AG09319 (cell line): Measurements from ENCODE around the gene WASF3.

Experiments
- DNase-seq: peaks from one replicate; pipeline ENCODE4 v3.0.0-alpha.2; 2010; ENCODE audit warnings: low read depth; ENCODE audit errors: extremely low read depth
- TF ChIP-seq, protein P1 (sequence below): IDR thresholded peaks from 2 replicates; pipeline ENCODE4 v1.5.1; 2011; ENCODE audit warnings: low read depth, mild to moderate bottlenecking, inconsistent platforms, low read length, moderate library complexity

WASF3 gene

DNA sequence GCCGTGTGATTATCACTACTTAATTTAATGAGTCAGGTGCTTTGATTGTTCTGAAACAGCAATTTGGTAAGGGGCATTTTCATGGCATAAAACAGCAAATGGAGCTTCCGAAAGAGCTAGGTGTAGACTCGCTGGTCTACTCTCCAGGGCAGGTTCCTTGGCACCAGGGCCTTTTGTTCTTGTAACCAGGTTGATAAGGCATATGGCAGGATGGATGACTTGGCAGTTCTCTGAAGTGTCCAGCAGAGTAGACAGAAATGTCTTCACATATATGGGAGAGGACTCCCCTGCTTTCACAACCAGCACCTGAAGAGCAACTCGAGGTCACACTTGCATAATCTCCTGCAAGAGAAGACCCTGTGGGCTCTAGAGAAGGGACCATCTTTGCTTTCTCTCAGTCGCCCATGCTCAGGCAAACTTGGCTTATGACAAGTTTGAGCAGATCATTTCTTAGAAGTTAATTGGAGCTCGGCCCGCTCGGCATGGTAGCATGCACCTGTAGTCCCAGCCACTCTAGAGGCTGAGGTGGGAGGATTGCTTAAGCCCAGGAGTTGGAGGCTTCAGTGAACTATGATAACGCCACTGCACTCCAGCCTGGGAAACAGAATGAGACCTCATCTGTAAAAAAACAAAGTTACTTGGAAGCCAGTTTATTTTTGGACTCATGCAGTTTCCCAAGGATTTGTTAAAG is 23.3 kb upstream of the WASF3 start:
- DNase-seq = no peak
- TF ChIP-seq, protein P1, sequence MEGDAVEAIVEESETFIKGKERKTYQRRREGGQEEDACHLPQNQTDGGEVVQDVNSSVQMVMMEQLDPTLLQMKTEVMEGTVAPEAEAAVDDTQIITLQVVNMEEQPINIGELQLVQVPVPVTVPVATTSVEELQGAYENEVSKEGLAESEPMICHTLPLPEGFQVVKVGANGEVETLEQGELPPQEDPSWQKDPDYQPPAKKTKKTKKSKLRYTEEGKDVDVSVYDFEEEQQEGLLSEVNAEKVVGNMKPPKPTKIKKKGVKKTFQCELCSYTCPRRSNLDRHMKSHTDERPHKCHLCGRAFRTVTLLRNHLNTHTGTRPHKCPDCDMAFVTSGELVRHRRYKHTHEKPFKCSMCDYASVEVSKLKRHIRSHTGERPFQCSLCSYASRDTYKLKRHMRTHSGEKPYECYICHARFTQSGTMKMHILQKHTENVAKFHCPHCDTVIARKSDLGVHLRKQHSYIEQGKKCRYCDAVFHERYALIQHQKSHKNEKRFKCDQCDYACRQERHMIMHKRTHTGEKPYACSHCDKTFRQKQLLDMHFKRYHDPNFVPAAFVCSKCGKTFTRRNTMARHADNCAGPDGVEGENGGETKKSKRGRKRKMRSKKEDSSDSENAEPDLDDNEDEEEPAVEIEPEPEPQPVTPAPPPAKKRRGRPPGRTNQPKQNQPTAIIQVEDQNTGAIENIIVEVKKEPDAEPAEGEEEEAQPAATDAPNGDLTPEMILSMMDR = no peak

DNA sequence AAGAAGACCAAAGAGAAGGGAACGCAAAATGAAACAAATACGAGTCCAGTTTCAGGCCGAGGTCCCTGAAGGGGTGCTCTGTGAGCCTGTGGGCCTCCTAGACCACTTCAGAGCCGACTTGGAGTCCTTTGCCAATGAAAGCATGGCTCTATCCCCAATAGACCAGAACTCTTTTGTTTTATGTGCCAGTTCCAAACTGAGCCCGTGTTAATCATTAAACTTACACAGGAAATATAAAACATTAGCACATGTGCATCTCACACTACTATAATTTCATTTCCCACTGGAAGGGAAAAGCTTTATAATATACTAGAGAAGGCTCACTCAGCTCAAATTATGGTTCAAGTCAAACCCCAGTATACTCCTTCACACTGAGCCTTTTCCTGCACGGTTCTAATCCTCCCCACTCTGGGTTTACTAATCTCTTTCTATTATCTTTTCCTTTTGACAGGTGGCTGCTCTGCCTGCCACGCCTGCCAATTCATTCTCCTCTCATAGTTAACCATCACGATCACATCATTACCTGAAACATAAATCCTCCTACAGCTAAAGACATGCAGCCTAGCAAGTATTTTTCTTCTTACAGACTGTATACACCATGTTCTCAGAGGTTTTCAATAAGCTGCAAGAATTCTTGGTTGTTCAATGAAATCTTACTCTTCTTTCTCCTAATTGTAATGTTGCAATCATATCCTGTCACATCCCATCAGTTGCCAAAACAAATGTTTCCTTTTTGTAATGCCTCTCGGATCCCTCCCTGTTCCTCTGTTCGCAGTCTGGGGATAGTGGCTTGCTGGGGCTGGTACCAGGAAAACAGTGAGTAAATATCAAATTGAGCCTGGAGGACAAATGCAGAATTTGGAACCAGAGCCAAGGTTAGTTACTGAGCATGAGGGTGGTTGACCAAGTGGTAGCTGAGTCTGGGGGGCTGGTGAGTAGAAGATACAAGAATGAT is 18.8 kb upstream of the WASF3 start:
- no peak for DNase-seq
- TF ChIP-seq, protein P1 = no peak

DNA sequence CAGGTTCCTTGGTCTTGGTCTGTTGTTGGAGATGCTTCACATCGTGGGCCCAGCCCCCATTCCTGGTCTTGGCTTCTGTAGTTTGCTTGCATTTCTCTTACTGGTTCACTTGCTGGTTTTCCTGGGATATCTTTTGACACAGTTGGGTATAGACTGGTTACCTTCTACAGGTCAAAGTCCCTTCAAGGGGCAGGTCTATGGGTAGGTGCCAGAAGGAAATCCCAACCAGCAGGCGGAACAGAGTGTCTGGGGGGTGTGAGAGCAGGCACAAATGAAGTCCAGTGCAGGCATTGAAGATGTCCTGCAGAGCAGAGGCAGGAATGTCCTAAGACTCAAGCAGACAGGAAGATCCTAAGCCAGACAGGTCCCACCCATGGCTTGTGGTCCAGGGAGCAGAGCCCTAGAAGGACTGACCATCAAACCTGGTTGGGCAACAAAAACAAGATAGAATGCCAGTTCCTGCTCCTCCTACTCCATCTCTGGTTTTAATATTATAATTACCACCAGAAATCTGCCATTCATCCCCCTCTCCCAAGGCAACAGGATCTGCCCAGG is 17.7 kb upstream of the WASF3 start:
- TF ChIP-seq, protein P1 = no peak
- no peak for DNase-seq

DNA sequence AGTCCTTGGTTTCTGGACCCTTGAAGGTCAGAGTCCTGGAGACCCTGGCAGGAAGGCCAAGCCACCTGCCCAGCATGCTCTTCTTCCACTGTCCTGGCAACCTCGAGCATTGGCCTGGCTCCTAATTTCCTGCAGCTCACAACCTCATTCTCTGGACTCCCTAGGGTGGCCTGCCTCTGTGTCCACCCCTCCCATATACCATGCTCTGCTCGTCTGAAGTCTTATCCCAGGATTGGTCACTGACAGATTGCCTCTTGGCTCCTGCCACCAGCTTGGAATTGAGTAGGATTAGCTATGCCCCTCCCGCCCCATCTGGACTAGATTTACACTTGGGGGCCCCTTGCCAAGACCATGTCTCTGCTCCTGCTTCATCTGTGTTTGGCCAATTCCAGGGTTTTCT is 17.1 kb upstream of the WASF3 start:
- no peak for DNase-seq
- TF ChIP-seq, protein P1 = no peak

DNA sequence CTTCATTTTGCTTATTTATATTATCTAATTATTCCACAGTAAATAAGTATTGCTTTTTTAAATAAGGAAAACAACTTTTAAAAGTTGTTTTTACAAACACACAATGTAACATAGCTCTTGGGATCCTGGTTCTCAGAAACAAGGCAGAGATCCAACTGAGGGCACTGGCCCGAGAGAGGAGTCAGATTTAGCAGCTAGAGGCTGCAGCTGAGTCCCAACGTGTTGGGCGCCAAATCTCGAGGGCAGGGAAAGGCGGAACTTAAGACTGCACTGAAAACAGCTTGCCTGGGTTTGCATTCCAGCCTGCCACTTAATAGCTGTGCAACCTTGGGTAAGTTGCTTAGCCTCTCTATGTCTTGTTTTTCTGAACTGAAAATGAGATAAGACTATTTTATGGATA is 16.4 kb upstream of the WASF3 start:
- TF ChIP-seq, protein P1 = no peak
- no peak for DNase-seq

DNA sequence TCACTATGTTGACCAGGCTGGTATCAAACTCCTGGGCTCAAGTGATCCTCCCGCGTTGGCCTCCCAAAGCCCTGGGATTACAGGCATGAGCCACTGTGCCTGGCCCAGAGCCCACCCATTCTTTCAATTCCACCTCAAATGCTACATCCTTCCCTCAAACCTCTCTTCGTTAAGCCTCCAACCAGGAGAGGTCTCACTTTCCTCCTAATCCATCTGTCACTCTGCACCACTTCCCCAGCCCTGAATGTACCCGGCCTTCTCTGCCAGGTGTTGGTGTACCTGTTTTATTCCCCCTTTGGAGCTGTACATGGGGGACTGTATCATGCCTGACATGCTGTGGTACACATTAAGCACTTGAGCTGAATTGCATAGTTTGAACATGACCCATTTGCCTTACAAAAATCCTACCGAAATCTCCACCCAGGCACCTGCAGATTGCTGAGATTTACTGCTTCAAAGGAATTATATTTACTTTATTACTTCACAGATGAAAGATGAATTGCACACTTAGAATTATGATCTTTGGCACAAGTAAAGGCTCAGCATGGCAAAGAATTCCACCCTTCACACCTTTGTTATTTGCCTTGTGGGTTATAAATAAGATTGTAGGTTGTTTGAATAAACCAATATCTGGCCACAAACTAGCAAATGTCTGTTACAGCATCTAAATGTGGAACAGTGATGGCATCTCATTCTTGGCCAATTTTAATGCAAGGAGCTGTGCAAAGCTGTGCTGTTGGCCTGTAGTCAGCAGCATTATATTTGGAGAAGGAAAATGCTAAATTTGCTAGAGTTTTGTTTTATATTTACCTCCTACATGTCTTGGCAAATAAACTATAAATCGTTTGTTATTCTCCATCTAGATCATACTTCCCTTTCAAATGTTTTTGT is 15.6 kb upstream of the WASF3 start:
- TF ChIP-seq, protein P1 = no peak

More for the DNA sequence above, 15.6 kb upstream of the WASF3 start:
- DNase-seq = no peak
